Breast epithelium (tissue), 4 donors: ENCODE measurements around the gene ORC4. TPM values are rescaled to one million over a fixed set of nuclear protein-coding genes. Genes with fewer than 3 reads are reported as not detected.

ENCODE experiments used
- DNase-seq, 2 donors: peaks; one replicate each; pipeline ENCODE4 v3.0.0-alpha.2; 2019; ENCODE audit warnings: low spot score in 2 of 2
- H3K27ac ChIP-seq, 2 donors: fragments of 200-600 bp; sonication (generic) in 1 of 2; one replicate each; pipeline ENCODE4 v1.5.1; 2016 to 2019; ENCODE audit warnings: mild to moderate bottlenecking in 1 of 2
- H3K27me3 ChIP-seq, 2 donors: fragments of 200-600 bp; sonication (generic) in 1 of 2; one replicate each; pipeline versions ENCODE4 v1.5.1 to v1.6.0; 2017 to 2019; ENCODE audit warnings: control low read depth in 1 of 2, mild to moderate bottlenecking in 1 of 2
- H3K36me3 ChIP-seq: fragments of 200-600 bp; one replicate; pipeline ENCODE4 v1.5.1; 2019
- H3K4me1 ChIP-seq, 2 donors: fragments of 200-600 bp; sonication (generic); one replicate each; pipeline ENCODE4 v1.5.1; 2016 to 2019; ENCODE audit warnings: control low read depth in 1 of 2
- H3K4me3 ChIP-seq, 3 donors: fragments of 200-600 bp; sonication (generic); 1 replicate in 2 of 3; 2 replicates in 1 of 3; pipeline ENCODE4 v1.5.1; 2016 to 2019; ENCODE audit warnings: mild to moderate bottlenecking in 3 of 3, moderate library complexity in 2 of 3
- H3K9me3 ChIP-seq, 2 donors: fragments of 200-600 bp; sonication (generic) in 1 of 2; one replicate each; pipeline ENCODE4 v1.5.1; 2016 to 2019; ENCODE audit warnings: control low read depth in 1 of 2
- POLR2A ChIP-seq: fragments of 450-650 bp; IDR thresholded peaks from one replicate; pipeline ENCODE4 v1.6.1; 2016; ENCODE audit warnings: antibody characterized with exemption, mild to moderate bottlenecking, moderate library complexity
- POLR2AphosphoS5 ChIP-seq, 3 donors: sonication (generic); formaldehyde crosslinking; IDR thresholded peaks; one replicate each; pipeline ENCODE4 v1.6.1; 2017; ENCODE audit warnings: antibody characterized with exemption in 3 of 3
- intact Hi-C: fragments of 100-400 bp; cut with DNase I; formaldehyde crosslinking; loops from one replicate; pipeline ENCODE4 v1.15.1; 2023; ENCODE audit warnings: low total_unique reads
- total RNA-seq, 3 donors: library from RNA; depleted of rRNA; stranded (reverse); fragments of >200 nt; gene quantifications; one replicate each; pipeline ENCODE4 v1.1.0, GENCODE V29; 2016
- TF ChIP-seq, protein P1 (sequence below), 3 donors: fragments of 450-650 bp; IDR thresholded peaks; one replicate each; pipeline ENCODE4 v1.5.1; 2016 to 2017; ENCODE audit warnings: antibody characterized with exemption in 3 of 3, mild to moderate bottlenecking in 3 of 3, moderate library complexity in 3 of 3

The ORC4 gene
- total RNA-seq, 3 donors from 2014 or later, result 36.5 to 87.5 (median 42.9) TPM

DNA sequence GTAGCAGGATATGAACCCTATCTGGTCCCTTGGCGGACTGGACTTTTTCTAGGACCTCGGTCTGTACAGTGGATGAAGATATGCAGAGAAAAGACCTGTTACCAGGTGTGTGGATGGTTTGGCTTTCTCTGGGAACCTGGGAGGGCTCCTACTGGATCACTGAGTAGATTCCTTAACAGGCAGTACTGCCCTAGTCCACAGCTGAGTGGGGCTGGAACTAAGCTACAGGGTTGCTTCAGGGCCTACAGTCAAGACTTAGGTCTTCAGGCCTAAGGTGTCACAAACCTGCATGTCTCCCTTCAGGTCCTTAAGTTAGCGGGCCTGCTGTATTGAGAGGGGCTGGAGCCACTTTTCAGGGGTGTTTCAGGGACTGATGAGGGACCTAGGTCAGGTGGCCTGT lies 42.9 kb downstream of the ORC4 start:
- Histone ChIP-seq H3K36me3 (no peaks in the 10 kb centered on the region), H3K27me3 (no peaks in the 10 kb centered on the region), H3K4me1 (no peaks in the 10 kb centered on the region), H3K9me3 (peaks cover 0 to 10% of the 10 kb centered on the region in 2 donors), H3K27ac (no peak overlapping the region), H3K4me3 (no peak overlapping the region)
- DNase-seq, result no peak
- TF ChIP-seq POLR2AphosphoS5 (IDR thresholded peaks at IDR 0.05) (no peak), POLR2A (no peak)
- TF ChIP-seq, protein P1, sequence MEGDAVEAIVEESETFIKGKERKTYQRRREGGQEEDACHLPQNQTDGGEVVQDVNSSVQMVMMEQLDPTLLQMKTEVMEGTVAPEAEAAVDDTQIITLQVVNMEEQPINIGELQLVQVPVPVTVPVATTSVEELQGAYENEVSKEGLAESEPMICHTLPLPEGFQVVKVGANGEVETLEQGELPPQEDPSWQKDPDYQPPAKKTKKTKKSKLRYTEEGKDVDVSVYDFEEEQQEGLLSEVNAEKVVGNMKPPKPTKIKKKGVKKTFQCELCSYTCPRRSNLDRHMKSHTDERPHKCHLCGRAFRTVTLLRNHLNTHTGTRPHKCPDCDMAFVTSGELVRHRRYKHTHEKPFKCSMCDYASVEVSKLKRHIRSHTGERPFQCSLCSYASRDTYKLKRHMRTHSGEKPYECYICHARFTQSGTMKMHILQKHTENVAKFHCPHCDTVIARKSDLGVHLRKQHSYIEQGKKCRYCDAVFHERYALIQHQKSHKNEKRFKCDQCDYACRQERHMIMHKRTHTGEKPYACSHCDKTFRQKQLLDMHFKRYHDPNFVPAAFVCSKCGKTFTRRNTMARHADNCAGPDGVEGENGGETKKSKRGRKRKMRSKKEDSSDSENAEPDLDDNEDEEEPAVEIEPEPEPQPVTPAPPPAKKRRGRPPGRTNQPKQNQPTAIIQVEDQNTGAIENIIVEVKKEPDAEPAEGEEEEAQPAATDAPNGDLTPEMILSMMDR (IDR thresholded peaks at IDR 0.05), result no peak
- intact Hi-C loops, result no loop called here

DNA sequence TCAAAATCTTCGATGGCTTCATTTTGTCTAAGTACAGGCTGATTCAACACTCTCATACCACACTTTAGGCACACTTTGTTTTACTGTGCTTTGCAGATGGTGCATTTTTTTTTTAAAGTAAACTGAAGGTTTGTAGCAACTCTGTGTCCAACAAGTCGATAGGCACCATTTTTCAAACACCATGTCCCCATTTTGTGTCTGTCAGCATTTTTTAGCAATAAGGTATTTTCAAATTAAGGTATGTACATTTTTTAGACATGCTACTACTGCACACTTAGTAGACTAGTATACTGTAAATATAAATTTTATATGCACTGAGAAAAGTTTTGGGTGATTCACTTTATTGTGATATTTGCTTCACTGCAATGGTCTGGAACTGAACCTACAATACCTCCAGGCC lies 44.4 kb downstream of the ORC4 start:
- TF ChIP-seq, protein P1 (IDR thresholded peaks at IDR 0.05), result no peak
- TF ChIP-seq POLR2AphosphoS5 (IDR thresholded peaks at IDR 0.05), result no peak
- TF ChIP-seq POLR2A, result no peak
- Histone ChIP-seq H3K27ac (no peak overlapping the region), H3K4me3 (no peak overlapping the region), H3K36me3 (peaks cover 7% of the 10 kb centered on the region), H3K4me1 (no peaks in the 10 kb centered on the region), H3K27me3 (no peaks in the 10 kb centered on the region), H3K9me3 (peaks cover 0 to 10% of the 10 kb centered on the region in 2 donors)
- DNase-seq, result no peak
- intact Hi-C loops, result no loop called here

DNA sequence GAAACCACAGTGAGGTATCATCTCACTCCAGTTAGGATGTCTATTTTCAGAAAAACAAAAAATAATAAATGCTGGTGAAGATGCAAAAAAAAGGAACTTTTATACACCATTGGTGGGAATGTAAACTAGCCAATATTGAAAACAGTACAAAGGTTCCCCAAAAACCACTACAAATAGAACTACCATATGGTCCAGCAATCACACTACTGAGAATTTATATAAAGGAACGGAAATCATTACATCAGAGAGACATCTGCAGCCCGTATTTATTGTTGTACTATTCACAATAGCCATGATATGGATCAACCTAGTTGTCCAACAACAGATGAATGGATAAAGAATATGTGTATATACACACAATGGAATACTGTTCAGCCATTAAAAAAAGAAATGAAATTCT lies 52.0 kb downstream of the ORC4 start:
- intact Hi-C loops, result no loop called here
- no peaks in the 10 kb centered on the region for H3K4me1 ChIP-seq
- H3K4me3 ChIP-seq, result no peak overlapping the region
- H3K36me3 ChIP-seq, result peaks cover 7% of the 10 kb centered on the region
- H3K27me3 ChIP-seq, result no peaks in the 10 kb centered on the region
- H3K9me3 ChIP-seq, result peaks cover 0 to 13% of the 10 kb centered on the region in 2 donors
- no peak overlapping the region for H3K27ac ChIP-seq
- TF ChIP-seq POLR2A (no peak), POLR2AphosphoS5 (IDR thresholded peaks at IDR 0.05) (no peak)
- TF ChIP-seq, protein P1 (IDR thresholded peaks at IDR 0.05), result no peak
- DNase-seq, result no peak

DNA sequence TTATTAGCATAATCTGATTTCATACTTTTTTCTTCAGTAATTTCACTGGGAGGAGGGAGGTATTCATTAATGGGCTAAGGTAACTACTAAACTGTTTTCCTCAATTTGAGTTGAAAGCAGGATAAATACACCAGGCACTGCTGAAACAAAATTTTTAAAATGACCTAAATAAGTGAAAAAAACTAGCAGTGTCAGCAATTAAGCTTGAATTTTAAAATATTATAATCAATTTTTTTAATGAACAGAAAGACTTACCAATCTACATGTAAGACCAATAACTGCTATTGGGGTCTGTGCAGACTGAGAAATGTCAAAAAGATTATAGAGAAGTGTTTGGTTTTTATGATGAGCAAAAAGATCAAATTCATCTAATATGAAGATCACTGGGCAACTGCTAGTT lies 68.4 kb downstream of the ORC4 start:
- Histone ChIP-seq H3K36me3 (no peaks in the 10 kb centered on the region), H3K9me3 (no peaks in the 10 kb centered on the region), H3K4me3 (no peak overlapping the region), H3K27ac (no peak overlapping the region), H3K27me3 (no peaks in the 10 kb centered on the region), H3K4me1 (no peaks in the 10 kb centered on the region)
- intact Hi-C loops, result no loop called here
- no peak for DNase-seq
- TF ChIP-seq, protein P1 (IDR thresholded peaks at IDR 0.05), result no peak
- no peak for TF ChIP-seq POLR2A
- no peak for TF ChIP-seq POLR2AphosphoS5 (IDR thresholded peaks at IDR 0.05)

DNA sequence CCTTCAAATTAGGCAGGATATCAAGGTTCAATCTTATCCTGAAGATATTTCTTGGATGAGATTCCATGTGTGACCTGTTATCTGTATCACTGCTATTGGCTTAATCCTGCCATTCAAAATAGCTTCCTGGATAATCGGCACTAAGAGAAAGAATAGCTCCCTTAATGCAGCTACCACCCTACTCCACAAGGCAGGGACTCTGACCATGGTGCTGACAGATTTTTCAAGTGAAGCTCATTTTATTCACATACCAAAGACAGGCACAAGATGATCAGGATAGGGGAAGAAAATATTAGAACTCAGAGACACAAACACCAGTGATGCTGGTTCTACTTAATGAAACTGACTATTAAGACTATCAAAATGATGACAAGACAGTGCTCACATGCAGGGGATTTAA lies 74.9 kb downstream of the ORC4 start:
- H3K4me1 ChIP-seq, result no peaks in the 10 kb centered on the region
- no peak overlapping the region for H3K4me3 ChIP-seq
- DNase-seq, result no peak
- TF ChIP-seq, protein P1 (IDR thresholded peaks at IDR 0.05), result no peak
- TF ChIP-seq POLR2AphosphoS5 (IDR thresholded peaks at IDR 0.05) (no peak), POLR2A (no peak)
- intact Hi-C loops, result no loop called here
- no peak overlapping the region for H3K27ac ChIP-seq
- H3K27me3 ChIP-seq, result no peaks in the 10 kb centered on the region
- no peaks in the 10 kb centered on the region for H3K9me3 ChIP-seq
- no peaks in the 10 kb centered on the region for H3K36me3 ChIP-seq
